ENCODE measurements around the gene COL23A1. TPM values are rescaled to one million over a fixed set of nuclear protein-coding genes. Genes with fewer than 3 reads are reported as not detected.

The COL23A1 gene
- total RNA-seq, 1 experiment from 2014 or later = 15.0 TPM

GRCh38 chr5:178419196-178419595 lies 171.0 kb downstream of the COL23A1 start:
- Mint-ChIP-seq H3K36me3 (no peaks in the 10 kb centered on the region), H3K27ac (peak overlapping the region; percentile 71), H3K4me3 (no peak overlapping the region), H3K27me3 (ENCODE audit: low read depth) (no peaks in the 10 kb centered on the region), H3K9me3 (no peaks in the 10 kb centered on the region), H3K4me1 (peaks cover 42% of the 10 kb centered on the region)
- CTCF ChIA-PET = interaction anchor here (1.5 kb wide), 1 partner anchor 42 kb away, joined by 10 read pairs; no protein-coding TSS in a partner anchor
- ATAC-seq (no peak), DNase-seq (ENCODE audit: low spot score) (no peak)
- TF ChIP-seq GTF2I (CRISPR knock-in tag; conservative IDR thresholded peaks at IDR 0.05) = no peak
- TF ChIP-seq KAT7 (CRISPR knock-in tag; IDR thresholded peaks at IDR 0.05; ENCODE audit: borderline replicate concordance) = no peak
- TF ChIP-seq ZNF317 (CRISPR knock-in tag; IDR thresholded peaks at IDR 0.05; ENCODE audit: borderline replicate concordance, low read depth) = no peak
- POLR2A ChIA-PET = no interaction called here

GRCh38 chr5:178418471-178419010 lies 171.7 kb downstream of the COL23A1 start:
- no peaks in the 10 kb centered on the region for H3K9me3 Mint-ChIP-seq
- no peak overlapping the region for H3K27ac Mint-ChIP-seq
- H3K36me3 Mint-ChIP-seq = no peaks in the 10 kb centered on the region
- H3K4me3 Mint-ChIP-seq = no peak overlapping the region
- ChIA-PET POLR2A (no interaction called here), CTCF (interaction anchor here (1.3 kb wide), 1 partner anchor 133 kb away, joined by 5 read pairs; no protein-coding TSS in a partner anchor)
- no peaks in the 10 kb centered on the region for H3K27me3 Mint-ChIP-seq (ENCODE audit: low read depth)
- no peak for DNase-seq (ENCODE audit: low spot score)
- TF ChIP-seq PRRX2 (CRISPR knock-in tag; IDR thresholded peaks at IDR 0.05) = no peak
- no peak for TF ChIP-seq TEAD1 (CRISPR knock-in tag; IDR thresholded peaks at IDR 0.05)
- no peak for TF ChIP-seq PREB (CRISPR knock-in tag; IDR thresholded peaks at IDR 0.05; ENCODE audit: borderline replicate concordance)
- TF ChIP-seq ATF3 (CRISPR knock-in tag; conservative IDR thresholded peaks at IDR 0.05) = no peak
- TF ChIP-seq NFE2L1 (CRISPR knock-in tag; IDR thresholded peaks at IDR 0.05) = no peak
- no peak for TF ChIP-seq ZBTB43 (CRISPR knock-in tag; IDR thresholded peaks at IDR 0.05)
- no peak for TF ChIP-seq MLX (CRISPR knock-in tag; IDR thresholded peaks at IDR 0.05)
- no peak for TF ChIP-seq ATF2 (CRISPR knock-in tag; IDR thresholded peaks at IDR 0.05; ENCODE audit: borderline replicate concordance, low read depth)
- ATAC-seq = no peak
- H3K4me1 Mint-ChIP-seq = peaks cover 48% of the 10 kb centered on the region

GRCh38 chr5:178418031-178418430 lies 172.2 kb downstream of the COL23A1 start:
- ATAC-seq (no peak), DNase-seq (ENCODE audit: low spot score) (no peak)
- H3K27ac Mint-ChIP-seq = no peak overlapping the region
- H3K9me3 Mint-ChIP-seq = no peaks in the 10 kb centered on the region
- H3K27me3 Mint-ChIP-seq (ENCODE audit: low read depth) = no peaks in the 10 kb centered on the region
- CTCF ChIA-PET = interaction anchor here (1.3 kb wide), 1 partner anchor 134 kb away, joined by 5 read pairs; no protein-coding TSS in a partner anchor
- no peak overlapping the region for H3K4me3 Mint-ChIP-seq
- no peaks in the 10 kb centered on the region for H3K36me3 Mint-ChIP-seq
- peaks cover 51% of the 10 kb centered on the region for H3K4me1 Mint-ChIP-seq
- POLR2A ChIA-PET = no interaction called here
- TF ChIP-seq SOX15 (CRISPR knock-in tag; IDR thresholded peaks at IDR 0.05) (no peak), ZNF317 (CRISPR knock-in tag; IDR thresholded peaks at IDR 0.05; ENCODE audit: borderline replicate concordance, low read depth) (no peak), PREB (CRISPR knock-in tag; IDR thresholded peaks at IDR 0.05; ENCODE audit: borderline replicate concordance) (no peak), USF2 (CRISPR knock-in tag; IDR thresholded peaks at IDR 0.05) (no peak), GTF2I (CRISPR knock-in tag; conservative IDR thresholded peaks at IDR 0.05) (no peak), ZNF121 (CRISPR knock-in tag; IDR thresholded peaks at IDR 0.05) (no peak), MAX (CRISPR knock-in tag; IDR thresholded peaks at IDR 0.05) (no peak), E2F4 (CRISPR knock-in tag; IDR thresholded peaks at IDR 0.05; ENCODE audit: borderline replicate concordance, low read depth) (no peak), TP53 (CRISPR knock-in tag; IDR thresholded peaks at IDR 0.05) (no peak), SMAD3 (CRISPR knock-in tag; IDR thresholded peaks at IDR 0.05; ENCODE audit: borderline replicate concordance) (no peak), RELA (CRISPR knock-in tag; IDR thresholded peaks at IDR 0.05; ENCODE audit: borderline replicate concordance) (no peak), GABPB1 (CRISPR knock-in tag; IDR thresholded peaks at IDR 0.05) (no peak), ZNF512 (CRISPR knock-in tag; IDR thresholded peaks at IDR 0.05; ENCODE audit: borderline replicate concordance) (no peak)
